Measurements from ENCODE around the gene HLA-DPB1.

DNA sequence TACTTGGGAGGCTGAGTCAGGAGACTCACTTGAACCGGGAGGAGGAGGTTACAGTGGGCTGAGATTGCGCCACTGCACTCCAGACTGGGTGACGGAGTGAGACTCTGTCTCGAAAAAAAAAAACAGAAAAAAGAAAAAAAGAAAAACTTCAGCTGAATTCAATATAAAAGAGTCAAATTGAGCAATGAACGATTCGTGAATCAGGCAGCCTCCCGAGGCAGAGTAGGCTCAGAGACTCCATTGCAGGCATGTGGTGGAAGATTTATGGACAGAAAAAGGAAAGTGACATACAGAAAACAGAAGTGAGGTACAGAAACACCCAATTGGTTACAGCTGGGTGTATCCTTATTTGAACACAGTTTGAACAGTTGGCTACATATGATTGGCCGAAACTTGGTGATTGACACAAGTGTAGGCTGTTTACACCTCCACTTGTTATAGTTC lies 56.3 kb downstream of the HLA-DPB1 start:
- TF ChIP-seq EZH2 (IDR thresholded peaks at IDR 0.05), result no peak
- no peak for TF ChIP-seq POLR2AphosphoS5 (IDR thresholded peaks at IDR 0.05; ENCODE audit: borderline replicate concordance, low read depth, low read length)

Data from SK-N-MC (cell line).